ENCODE measurements around the gene NDUFV2. TPM values are rescaled to one million over a fixed set of nuclear protein-coding genes. Genes with fewer than 3 reads are reported as not detected.

NDUFV2 gene
- total RNA-seq: 87.7 TPM

GRCh38 chr18:9102508-9103375 is at the start of gene NDUFV2:
TSS of gene NDUFV2 (plus strand) at chr18:9102699. CDS start at chr18:9102744, 45 bp downstream.
- intact Hi-C loops (cut with DNase I): no loop called here
- ATAC-seq: peak; percentile 99
- peak; percentile 99 for DNase-seq (ENCODE audit: low spot score)

DNA sequence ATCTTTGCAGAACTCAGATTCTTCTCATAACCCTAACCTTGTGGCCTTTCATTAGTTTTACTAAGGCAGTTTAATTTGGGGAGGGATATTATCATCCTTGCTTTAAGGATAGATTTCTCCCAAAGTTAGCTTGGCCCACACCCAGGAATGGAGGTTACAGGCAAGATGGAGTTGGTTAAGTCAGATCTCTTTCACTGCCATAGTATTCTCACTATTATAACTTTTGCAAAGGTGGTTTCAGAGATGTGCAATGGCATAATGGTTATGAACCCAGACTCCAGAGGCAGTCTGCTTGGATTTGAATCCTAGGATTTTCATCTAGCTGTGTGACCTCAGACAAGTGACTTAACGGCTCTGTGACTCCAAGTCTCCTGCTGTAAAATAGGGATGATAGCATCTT is 48.7 kb upstream of the NDUFV2 start:
- no peak for ATAC-seq
- intact Hi-C loops (cut with DNase I): no loop called here

GRCh38 chr18:9055185-9055584 is 47.3 kb upstream of the NDUFV2 start:
- peak; percentile 75 for ATAC-seq
- no peak for DNase-seq (ENCODE audit: low spot score)
- intact Hi-C loops (cut with DNase I): no loop called here

More for the DNA sequence above, 48.7 kb upstream of the NDUFV2 start:
- DNase-seq (ENCODE audit: low spot score): no peak

DNA sequence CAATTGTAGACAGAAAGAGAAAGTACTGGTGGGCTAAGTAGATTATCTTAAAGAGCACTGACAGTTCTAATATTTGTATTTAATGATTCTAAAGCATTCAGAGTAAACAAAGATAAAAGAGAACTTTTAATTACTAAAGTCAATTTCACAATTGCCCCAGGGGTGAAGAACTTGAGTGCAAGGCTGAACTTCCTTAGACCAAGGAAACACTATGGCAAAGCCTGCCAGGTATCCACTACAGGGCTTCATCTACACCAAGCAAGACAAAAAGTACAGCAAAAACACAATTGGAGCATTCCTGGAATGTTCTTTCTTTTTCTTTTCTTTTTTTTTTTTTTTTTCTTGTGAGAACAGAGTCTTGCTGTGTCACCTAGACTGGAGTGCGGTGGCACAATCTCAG is 46.9 kb upstream of the NDUFV2 start:
- intact Hi-C loops (cut with DNase I): no loop called here
- DNase-seq (ENCODE audit: low spot score): no peak
- peak; percentile 18 for ATAC-seq

DNA sequence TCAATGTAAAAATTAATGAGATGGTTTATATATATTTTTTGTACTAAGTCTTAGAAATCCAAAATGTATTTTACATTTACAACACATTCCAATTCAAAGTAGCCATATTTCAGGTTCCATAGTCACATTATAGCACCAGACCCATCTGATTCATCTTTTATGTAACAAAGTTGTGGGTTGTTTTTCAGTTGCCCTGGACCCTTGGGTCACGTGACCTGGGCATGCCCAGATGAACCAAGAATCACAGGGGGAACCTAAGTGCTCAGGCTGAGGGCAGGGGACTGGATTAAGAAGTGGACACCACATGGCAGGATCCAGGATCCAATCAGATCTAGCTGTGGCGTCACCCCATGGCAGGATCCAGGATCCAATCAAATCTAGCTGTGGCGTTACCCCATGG is 44.9 kb upstream of the NDUFV2 start:
- intact Hi-C loops (cut with DNase I): no loop called here
- DNase-seq (ENCODE audit: low spot score) (no peak), ATAC-seq (no peak)

DNA sequence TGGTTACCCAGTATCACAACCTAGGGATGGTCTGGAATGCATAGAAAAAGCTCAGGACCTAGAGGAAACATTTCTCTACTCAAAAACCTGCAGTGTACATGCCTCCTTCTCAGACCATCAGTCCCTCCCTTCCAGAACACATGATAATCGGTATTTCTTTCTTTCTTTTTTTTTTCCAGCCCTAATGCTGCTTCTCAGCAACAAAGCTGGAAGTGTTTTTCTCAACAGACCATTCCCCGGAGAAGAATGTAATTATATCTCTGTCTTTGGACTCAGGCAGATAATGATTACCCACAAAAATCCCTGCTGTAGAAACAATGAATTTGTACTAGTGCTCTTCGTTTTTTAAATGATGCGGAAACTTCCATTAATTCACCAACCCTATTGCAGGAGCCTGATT is 44.1 kb upstream of the NDUFV2 start:
- ATAC-seq (peak; percentile 21), DNase-seq (ENCODE audit: low spot score) (no peak)
- intact Hi-C loops (cut with DNase I): no loop called here

DNA sequence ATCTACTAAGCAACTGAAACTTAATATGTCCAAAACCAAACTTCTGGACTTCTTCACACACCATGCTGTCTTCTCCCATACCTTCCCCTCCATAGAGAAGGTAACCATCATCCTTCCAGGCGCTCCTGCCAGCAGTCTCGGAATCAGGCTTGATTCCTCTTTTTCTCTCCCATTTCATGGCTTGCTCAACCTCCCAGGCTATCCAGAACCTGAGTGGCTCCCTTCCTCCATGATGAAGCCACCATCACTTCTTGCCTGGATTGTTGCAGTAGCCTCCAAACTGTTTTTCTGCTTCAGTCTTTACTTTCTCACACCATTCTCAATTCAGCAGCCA is 40.1 kb upstream of the NDUFV2 start:
- intact Hi-C loops (cut with DNase I): no loop called here
- ATAC-seq (no peak), DNase-seq (ENCODE audit: low spot score) (no peak)

DNA sequence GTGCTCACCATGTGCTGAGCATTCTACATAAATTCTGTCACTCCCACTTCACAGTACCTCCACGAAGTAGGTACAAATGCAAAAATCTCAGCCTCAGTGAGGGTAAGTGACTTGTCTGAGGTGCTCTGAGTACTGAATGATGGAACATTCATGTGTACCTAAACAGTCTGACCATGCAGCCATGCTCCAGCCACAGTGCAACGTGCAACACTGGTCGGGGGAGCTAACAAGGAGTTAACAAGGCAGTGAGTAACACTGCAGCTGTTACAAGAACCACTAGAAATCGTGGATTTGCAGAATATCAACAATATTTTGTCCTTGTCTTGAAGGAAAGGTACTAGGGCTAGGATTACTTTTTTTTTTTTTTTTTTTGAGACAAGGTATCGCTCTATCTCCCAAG is 36.6 kb upstream of the NDUFV2 start:
- ATAC-seq: no peak
- intact Hi-C loops (cut with DNase I): no loop called here
- no peak for DNase-seq (ENCODE audit: low spot score)

DNA sequence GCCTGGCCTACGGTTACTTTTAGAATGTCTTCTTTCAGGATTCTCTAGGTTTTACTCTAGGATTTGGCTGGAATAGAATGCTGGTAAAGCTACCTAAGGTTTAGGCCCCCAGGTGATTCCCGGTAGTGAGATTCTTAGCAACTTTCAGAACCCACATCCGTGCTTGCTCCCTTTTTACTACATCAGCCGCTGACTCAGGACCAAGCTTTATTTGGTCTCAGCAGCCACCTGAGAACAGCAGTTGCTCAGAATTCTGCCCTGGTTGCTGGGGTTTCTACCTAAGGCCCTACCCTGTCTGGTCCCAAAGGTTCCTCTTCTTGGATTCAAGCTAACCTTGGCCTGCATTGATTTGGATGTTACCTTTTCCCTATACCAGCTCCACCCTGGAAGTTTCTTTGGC is 36.1 kb upstream of the NDUFV2 start:
- intact Hi-C loops (cut with DNase I): no loop called here
- DNase-seq (ENCODE audit: low spot score) (no peak), ATAC-seq (no peak)

- intact Hi-C loops (cut with DNase I): no loop called here
- no peak for DNase-seq (ENCODE audit: low spot score)
- ATAC-seq: no peak
Observed at GRCh38 chr18:9066817-9067306, 35.6 kb upstream of the NDUFV2 start.

DNA sequence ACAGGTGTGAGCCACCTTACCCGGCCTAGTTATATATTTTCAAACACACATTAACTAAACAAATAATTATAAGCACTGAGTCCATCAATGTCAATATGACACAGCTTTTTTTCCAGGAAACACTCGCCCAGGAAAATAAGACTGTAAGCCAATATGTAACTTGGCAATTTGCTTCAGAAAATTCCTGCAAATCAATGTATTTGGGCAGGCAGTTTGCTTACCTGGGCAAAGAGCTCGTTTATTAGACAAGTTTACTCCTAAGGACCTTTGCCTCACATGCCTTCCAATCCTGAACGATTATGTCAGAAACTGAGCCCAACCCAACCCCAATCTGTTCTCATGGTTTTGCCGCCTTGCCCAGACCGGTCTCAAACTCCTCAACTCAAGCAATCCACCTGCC is 34.7 kb upstream of the NDUFV2 start:
- ATAC-seq: no peak
- intact Hi-C loops (cut with DNase I): no loop called here

DNA sequence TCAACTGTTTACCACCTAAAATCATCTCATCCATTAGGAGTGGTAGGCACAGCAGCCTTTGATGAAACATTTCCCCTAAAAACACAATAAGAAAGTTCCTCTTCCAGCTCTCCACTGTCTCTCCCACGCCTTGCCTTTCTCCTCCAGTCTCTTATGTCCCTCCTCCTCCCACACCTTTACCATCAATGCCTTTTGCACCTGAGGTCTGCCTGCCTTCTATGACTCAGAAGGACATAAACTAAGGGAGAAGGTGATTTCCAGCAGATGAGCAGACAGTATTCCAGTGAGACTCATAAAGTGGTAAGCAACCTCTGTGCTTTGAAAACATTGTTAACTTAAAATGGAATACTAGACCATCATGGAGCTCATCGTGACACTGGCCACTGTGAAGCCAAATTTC is 34.2 kb upstream of the NDUFV2 start:
- intact Hi-C loops (cut with DNase I): no loop called here
- no peak for ATAC-seq
- no peak for DNase-seq (ENCODE audit: low spot score)

More for the DNA sequence above, 34.7 kb upstream of the NDUFV2 start:
- DNase-seq (ENCODE audit: low spot score): no peak

- DNase-seq (ENCODE audit: low spot score) (no peak), ATAC-seq (peak; percentile 23)
- intact Hi-C loops (cut with DNase I): no loop called here
Observed at GRCh38 chr18:9069601-9070000, 32.9 kb upstream of the NDUFV2 start.

DNA sequence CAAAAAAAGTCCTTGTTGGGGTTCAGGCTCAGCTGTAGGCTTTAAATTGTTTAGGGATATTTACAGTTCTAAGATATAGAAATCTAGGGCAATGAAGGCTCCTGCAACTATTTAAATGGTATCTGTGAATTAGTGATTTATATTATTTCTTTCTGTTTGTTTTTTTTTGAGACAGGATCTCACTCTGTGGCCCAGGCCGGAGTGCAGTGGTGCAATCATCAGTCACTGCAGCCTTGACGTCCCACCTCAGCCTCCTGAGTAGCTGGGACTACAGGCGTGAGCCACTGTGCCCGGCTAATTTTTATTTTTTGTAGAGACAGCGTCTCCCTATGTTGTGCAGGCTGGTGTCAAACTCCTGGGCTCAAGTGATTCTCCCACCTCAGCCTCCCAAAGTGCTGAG is 32.3 kb upstream of the NDUFV2 start:
- intact Hi-C loops (cut with DNase I): no loop called here
- DNase-seq (ENCODE audit: low spot score) (no peak), ATAC-seq (no peak)

DNA sequence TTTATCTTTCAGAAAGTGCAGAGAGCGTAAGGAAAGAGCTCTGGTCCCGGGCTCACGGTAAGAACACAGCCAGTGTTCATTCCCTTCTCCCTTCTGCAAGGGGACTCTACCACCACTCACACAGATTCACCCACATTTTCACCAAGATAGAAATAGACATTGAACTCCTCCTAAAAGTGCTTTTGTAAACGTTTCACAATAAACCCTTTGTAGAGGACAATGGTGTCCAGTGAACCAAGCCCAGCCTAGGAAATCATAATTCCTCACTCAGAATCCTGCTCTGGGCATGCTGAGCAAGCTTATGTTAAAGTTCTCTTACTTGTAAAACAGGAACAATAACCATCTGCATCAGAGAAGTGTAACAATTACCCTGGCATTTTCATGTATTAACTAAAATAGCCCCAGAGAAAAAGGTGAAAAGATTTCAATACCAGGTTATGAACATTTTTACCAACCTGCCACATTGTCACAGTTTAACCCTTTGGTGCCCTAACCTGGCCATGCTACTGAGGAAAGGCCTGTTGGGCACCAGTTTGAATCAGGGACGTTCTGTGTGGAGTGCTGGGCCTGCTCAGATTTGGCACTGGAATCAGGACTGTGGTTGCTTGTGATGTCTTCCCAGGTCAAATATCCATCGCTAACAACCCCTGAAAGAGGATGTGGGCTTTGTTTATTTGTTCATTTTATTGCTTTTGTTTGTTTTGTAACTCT is 22.5 kb upstream of the NDUFV2 start:
- intact Hi-C loops (cut with DNase I): no loop called here
- ATAC-seq: peak; percentile 73
- DNase-seq (ENCODE audit: low spot score): no peak

DNA sequence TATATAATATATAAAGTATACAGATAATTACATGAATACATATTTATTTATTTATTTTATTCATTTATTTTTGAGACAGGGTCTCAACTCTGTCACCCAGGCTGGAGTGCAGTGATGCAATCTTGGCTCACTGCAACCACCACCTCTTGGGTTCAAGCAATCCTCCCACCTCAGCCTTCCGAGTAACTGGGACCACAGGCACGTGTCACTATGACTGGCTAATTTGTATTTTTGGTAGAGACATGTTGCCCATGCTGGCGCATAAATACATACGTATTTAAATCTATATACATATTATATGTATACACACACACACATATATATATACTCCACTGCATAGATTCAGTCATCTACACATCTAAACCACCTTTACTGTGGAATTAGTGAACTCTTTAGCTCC is 20.6 kb upstream of the NDUFV2 start:
- no peak for ATAC-seq
- intact Hi-C loops (cut with DNase I): no loop called here

GRCh38 chr18:9082711-9083510 is 19.6 kb upstream of the NDUFV2 start:
- intact Hi-C loops (cut with DNase I): no loop called here
- peak; percentile 53 for ATAC-seq

More for the DNA sequence above, 20.6 kb upstream of the NDUFV2 start:
- no peak for DNase-seq (ENCODE audit: low spot score)

GRCh38 chr18:9086015-9086414 is 16.5 kb upstream of the NDUFV2 start:
- DNase-seq (ENCODE audit: low spot score): no peak
- intact Hi-C loops (cut with DNase I): no loop called here
- ATAC-seq: no peak

More at GRCh38 chr18:9082711-9083510, 19.6 kb upstream of the NDUFV2 start:
- DNase-seq (ENCODE audit: low spot score): no peak

GRCh38 chr18:9086624-9087023 is 15.9 kb upstream of the NDUFV2 start:
- intact Hi-C loops (cut with DNase I): no loop called here
- ATAC-seq (no peak), DNase-seq (ENCODE audit: low spot score) (no peak)

- intact Hi-C loops (cut with DNase I): no loop called here
- DNase-seq (ENCODE audit: low spot score): no peak
- ATAC-seq: no peak
Observed at GRCh38 chr18:9087144-9087543, 15.4 kb upstream of the NDUFV2 start.
